Stimulated activated CD4-positive, alpha-beta T cell treated with anti-CD3 and anti-CD28 coated beads, Interleukin-4, amount 100 ng/mL, for 48 hours (primary cell): ENCODE results near the gene LUC7L2.
A peak's percentile ranks its signal among the peaks of the same experiment; 100 is the strongest.
"Not testable (repeated sequence)": the region's sequence is repeated elsewhere in the genome, so short reads cannot be mapped to it uniquely, and the experiment has no call there.

ENCODE experiments used
- DNase-seq, 2 donors: peaks; one replicate each; pipeline ENCODE4 v3.0.0-alpha.2; 2020; ENCODE audit warnings: low read depth in 2 of 2

The LUC7L2 gene, protein sequence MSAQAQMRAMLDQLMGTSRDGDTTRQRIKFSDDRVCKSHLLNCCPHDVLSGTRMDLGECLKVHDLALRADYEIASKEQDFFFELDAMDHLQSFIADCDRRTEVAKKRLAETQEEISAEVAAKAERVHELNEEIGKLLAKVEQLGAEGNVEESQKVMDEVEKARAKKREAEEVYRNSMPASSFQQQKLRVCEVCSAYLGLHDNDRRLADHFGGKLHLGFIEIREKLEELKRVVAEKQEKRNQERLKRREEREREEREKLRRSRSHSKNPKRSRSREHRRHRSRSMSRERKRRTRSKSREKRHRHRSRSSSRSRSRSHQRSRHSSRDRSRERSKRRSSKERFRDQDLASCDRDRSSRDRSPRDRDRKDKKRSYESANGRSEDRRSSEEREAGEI

DNA sequence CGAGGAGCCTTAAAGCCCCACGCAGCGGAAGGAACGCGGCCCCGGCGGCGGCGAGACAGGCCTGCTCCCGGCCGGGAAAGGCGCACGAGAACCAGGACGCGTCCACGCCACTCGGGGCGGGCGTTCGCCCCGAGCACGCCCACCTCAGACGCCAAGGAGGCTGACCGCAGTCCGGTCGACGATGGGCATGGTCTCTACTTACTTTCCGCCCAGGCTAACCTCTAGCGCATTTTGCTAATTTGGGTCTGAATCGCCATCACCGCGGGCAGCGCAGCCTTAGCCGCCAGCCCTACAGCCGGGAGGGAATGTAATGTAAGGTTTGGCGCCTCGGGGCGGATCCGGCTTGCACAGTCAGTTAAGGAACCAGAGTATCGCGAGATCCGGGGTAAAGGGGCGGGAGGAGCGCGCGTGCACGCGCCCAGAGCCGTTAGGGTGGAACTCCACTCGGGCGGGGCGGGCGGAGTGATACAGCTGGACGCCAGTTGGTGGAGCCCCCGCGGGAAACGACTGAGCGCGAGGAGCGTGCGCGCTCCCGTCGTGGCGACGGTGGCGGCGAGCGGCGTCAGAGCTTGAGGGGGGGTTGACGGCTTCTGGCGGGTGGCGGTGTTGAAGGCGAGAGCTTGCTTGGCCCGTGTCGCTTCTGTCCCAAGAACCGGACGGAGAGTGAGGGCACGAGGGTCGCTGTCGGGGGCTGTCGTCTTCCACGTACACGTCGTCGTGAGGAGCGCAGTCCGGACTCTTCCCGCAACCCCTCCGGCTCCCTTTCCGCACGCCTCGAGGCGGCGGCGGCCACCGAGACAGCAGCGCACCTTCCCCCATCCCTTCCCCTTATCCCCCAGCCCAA is at the start of gene LUC7L2:
Gene LUC7L2, plus strand, starts transcription at position 529 of the 844 bp plus-strand sequence. CDS start 368 bp downstream, outside the sequence.
- peak; percentile 99 for DNase-seq

DNA sequence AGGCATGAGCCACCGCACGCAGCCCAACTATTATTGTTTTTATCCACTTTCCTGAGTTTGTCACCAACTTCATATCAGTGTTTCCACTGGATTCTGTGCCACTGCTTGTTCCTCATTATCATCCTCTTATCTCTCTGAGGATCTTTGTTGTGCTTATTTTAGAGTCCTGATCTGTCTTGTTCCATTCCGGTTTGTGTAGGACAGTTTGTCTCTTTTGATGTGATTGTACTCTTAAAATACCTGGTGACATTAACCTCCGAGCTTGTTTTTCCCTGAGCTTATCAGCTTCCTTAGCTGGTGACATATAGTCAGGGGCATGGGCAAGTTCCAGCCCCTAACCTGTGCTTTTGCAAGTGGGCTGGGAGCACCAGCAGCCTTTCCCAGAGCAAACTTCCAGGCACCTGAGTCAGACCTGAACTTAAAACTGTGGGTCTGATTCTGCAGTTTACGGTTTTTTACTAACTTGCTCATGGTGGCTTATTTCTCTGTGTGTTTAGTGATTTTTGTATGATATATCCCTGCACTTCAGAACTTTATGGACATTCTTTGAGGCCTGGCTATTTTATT is 41.7 kb upstream of the LUC7L2 start:
- no peak for DNase-seq

DNA sequence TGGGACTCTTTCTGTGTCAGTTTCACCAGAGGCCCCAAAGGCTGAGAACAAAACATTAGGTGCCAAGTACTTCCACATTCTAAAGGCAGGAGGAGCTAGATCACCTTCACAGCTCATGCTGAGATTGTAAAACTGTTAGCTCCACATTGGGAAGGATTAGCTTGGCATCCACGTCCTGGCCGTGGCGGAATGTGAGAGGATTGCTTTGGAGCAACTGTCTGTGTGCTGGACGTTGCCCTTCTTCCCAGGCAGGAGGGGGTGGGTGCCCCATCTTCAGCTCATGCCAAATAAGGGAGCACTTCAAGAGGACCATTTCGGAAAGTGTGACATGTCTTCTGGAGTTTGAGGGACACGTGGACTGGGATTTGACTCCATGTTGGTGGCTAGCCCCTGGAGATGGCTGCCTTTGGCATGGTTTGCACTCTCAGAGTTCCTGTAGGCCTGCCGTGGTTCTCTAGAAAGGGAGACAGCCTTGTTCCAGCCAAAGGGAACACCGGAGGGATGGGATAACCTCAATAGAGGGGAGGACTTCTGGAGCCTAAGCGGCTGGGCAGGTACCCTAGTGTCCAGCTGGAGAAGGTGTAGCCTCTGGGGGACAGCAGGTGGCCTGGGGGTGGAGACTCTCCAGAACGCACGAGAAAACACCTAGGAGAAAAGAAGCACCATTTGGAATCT is 38.5 kb upstream of the LUC7L2 start:
- no peak for DNase-seq

DNA sequence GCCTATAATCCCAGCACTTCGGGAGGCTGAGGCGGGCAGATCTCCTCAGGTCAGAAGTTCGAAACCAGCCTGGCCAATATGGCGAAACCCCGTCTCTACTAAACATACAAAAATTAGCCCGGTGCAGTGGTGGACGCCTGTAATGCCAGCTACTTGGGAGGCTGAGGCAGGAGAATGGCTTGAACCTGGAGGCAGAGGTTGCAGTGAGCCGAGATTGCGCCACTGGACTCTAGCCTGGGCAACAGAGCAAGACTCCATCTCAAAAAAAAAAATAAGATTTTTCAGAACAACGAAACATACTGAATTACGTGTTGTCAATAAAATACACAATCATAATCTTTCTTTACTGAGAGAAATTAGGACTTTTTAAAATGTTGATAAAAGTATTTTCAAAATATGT is 35.0 kb upstream of the LUC7L2 start:
- DNase-seq = not testable (repeated sequence)

DNA sequence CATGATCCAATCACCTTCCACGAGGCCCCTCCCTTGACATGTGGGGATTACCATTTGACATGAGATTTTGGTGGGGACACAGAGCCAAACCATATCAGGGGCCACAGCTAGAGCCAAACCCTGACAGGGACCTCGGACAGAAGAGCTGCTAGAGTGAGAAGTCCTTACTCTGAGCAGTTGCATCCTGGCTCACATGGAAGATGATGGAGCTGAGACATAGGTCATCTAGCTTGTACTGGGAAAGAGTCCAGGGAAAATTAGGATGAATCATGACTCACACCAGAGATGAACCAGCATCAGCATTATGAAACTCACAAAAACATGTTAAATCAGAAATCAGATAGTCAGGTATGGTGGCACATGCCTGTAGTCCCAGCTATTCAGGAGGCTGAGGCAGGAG is 31.3 kb upstream of the LUC7L2 start:
- no peak for DNase-seq

DNA sequence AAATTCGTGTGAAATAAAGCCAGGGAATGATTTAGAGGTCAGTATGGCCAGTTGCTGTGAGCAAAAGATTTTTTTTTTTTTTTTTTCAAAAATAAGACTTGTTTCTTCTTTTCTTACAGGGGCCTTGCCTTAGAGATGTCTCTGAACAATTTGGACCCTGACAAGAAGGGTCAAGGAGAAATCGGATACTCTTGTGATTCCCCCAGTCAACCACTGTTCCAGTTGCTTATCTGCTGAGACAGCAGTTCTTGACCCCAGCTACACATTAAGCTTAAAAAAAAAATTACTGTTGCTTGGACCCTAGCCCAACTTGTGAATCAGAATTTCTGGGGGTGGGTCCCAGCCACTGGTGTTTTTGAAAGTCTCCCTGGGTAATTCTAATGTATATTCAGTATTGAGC is 30.6 kb upstream of the LUC7L2 start:
- DNase-seq = no peak

DNA sequence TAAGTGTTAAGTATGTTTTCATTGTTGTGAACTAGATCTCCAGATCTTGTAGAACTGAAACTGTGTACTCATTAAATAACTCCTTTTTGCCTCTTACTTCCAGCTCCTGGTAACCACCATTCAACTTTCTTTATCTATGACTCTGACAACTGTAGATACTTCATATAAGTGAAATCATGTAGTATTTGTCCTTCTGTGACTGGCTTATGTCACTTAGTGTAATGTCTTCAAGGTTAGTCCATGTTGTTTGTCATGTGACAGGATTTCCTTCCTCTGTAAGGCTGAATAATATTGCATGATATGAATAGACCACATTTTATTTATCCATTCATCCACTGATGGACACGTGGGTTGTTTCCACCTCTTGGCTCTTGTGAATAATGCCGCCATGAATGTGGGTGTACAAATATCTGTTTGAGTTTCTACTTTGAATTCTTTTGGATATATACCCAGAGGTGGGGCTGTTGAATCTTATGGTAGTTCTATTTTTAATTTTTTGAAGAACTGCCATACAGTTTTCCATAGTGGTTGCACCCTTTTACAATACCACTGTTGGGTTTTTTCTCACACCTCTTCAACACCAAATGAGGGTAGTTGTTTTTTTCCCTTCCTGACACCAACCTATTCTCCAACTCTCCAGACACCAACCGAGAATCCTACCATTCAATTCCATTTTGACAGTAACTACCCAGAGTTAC is 29.2 kb upstream of the LUC7L2 start:
- no peak for DNase-seq

DNA sequence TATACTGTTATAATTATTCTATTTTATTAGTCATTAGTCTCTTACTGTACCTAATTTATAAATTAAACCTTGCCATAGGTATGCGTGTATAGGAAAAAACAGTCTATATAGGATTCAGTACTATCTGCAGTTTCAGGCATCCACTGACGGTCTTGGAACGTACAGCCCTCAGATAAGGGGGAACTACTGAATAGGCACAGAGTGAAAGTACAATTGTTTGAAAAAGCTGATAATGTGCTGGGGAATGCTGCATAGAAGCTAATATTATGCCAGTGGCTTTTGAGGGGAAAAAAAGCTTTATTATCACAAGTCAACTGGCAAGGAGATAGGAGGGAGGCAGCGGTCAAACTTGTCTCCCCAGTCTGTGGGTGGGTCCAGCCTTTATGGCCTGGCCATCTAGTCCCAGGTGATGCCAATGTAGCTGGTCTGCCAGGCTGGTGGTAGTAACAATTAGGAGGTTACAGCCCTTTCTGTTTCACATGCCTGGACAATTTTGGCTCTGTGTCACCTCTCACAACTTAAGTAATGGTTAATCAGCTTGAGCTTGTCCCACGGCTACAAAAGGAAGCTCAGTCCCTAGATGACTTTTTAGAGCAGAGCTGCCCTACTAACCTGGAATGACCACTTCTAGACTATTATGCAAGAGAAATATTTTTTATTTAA is 26.9 kb upstream of the LUC7L2 start:
- DNase-seq = no peak

DNA sequence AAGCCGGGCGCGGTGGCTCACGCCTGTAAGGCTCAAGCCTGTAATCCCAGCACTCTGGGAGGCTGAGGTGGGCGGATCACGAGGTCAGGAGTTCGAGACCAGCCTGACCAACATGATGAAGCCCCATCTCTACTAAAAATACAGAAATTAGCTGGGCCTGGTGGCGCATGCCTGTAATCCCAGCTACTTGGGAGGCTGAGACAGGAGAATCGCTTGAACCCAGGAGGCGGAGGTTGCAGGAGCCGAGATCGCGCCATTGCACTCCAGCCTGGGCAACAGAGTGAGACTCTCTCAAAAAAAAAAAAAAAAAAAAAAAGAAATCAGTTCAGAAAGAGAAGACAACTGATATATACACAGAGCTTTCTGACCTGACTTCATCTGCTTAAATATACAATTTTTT is 26.3 kb upstream of the LUC7L2 start:
- DNase-seq = not testable (repeated sequence)

DNA sequence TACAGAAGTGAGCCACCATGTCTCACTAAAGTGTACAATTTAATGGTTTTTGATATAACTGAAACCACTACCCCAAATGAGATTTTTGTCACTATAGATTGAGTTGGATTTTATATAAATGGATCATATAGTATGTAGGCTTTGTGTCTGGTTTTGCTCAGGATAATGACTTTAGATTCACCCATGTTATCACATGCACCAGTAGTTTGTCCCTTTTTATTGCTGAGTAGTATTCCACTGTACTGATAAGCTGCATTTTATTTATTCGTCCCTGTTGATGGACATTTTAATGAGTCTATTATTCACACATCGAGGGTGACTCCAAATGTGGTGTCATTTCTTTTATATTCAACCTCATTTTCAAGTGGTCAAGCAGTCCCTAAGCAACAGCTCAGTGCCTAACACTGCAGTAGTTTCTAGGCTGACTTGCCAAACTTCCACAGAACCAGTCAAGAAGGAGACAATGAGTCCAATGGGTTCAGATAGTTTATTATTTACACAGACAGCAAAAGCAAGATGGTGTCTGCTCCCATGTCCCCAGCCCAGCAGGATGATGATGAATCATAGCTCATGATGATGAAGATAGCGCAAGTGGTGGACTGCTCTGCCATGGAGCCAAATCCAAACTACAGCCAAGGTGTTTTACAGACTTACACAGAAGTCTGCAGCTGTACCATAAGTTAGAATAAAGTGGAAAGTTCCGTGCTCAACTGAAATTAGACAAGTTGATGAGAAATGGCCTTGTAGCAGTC is 25.1 kb upstream of the LUC7L2 start:
- no peak for DNase-seq

DNA sequence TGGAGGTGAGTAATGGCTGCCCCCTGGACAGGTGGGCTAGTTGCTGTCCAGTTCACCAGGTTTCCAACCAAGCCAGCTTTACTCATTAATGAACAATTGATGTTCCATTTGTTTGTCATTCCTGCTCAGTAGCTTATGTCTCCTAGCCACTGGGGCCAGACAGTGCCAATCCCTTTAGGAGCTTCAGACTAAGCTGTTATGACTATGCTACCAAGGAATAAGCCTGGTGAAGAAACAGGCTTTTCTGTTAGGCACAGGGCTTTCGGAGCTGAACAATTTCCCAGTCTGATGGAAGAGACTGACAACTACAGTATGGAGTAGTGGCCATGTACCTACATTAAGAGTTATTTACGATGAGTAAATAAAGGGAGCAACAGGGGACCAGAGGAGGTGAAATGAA is 20.7 kb upstream of the LUC7L2 start:
- no peak for DNase-seq

DNA sequence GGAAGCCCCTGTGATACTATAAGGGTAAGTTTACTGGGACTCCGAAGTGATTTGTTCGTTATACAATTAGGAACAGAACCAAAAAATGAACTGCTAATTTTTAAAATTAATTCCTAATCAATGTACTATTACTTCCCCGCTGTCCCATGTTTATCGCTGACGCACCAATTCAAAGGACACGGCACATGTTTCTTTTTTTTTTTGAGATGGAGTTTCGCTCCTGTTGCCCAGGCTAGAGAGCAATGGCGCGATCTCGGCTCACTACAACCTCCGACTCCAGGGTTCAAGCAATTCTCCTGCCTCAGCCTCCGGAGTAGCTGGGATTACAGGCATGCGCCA is 20.0 kb upstream of the LUC7L2 start:
- DNase-seq = no peak

DNA sequence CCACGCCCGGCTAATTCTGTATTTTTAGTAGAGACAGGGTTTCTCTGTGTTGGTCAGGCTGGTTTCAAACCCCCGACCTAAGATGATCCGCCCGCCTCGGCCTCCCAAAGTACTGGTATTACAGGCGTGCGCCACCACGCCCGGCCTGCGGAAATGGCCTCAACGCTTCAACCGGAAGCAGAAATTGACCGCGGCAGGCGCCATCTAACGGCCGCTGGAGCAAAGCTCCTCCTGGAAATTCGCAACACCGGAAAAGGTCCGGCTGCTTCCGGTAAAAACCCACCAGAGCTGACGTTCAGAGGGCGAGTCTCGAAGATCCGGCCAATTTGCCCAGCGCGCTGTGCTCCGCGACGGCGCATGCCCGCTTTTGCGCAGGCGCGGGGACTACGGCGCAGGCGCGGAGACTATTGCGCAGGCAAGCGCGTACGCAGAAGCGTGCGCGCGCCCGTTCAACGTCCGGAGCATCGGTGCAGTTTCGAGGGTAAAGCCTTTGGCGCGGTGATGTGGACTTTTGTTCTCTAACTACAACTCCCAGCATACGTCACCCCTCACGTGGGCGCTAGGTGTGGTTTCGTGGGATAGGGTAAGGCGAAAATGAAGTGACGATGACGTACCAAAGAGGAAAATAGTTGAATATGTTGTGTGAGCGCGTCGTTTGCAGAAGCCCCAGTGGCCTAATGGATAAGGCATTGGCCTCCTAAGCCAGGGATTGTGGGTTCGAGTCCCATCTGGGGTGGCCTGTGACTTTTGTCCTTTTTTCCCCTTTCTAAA is 19.5 kb upstream of the LUC7L2 start:
- DNase-seq = peak; percentile 95 to 97

DNA sequence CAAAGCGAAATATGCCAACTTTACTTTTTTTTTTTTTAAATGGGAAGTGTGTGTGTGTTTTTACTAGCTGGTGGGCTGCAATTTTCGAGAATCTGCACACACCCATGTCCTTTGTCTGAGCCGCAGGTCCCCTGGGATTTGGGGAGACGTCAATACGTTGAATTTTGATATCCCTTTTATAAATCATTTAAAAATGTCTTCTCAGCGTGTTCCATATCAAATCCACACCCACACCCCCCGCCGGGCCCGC is 19.0 kb upstream of the LUC7L2 start:
- peak; percentile 66 to 67 for DNase-seq

DNA sequence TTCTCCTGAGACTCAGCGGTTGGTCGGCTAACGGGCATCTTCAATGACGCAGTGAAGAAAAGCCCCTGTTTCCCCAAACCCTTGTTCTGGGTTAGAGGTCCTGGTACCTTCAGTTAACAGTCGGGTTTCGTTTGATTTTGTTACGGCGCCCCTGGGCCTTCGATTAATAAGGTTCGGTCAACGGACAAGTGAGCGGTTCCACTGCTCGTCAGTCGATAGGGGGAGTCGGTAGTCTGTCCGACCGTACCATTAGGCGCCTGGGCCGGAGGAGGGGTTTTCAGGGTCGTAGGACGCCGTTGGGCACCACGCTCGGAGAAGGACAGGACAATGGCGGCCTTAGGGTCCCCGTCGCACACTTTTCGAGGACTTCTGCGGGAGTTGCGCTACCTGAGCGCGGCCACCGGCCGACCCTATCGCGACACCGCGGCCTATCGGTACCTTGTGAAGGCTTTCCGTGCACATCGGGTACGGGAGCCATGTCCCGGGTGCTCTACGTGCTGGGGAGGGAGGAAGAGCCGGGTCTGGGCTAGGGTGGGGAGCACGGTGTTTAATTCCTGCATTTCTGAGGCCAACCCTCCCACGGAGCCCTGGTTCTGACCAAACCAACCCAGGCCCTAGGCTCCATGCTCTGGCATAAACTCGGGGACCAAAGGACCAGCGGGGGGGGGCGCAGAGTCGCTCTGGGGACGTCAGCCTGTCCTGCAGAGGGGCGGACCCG is 18.5 kb upstream of the LUC7L2 start, which contains the start of gene FMC1:
Gene FMC1, plus strand, starts transcription at position 280 of the 718 bp plus-strand sequence. Its CDS starts 48 bp downstream, at position 328.
- DNase-seq = peak; percentile 71 to 87

DNA sequence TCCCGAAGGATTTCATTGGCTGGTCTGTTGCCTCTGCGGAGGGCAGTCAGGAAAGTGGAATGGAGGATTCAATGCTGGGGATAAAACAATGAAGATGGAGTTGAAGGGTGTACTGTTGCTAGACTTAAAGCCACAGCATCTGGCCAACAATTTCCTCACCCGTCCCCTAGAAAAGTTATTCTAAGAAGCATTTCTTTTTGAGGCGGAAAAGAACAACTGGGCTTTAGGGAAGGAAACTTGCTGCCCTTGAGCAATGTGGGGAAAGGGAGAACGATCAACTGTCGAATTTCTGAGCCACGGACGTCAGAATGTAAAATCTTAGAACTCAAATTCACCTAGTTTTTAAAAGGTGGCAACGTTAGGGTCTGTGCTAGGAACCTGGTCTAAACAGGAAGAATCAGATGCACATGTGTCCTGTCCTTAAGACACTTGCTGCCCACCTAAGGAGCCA is 17.9 kb upstream of the LUC7L2 start:
- no peak for DNase-seq

DNA sequence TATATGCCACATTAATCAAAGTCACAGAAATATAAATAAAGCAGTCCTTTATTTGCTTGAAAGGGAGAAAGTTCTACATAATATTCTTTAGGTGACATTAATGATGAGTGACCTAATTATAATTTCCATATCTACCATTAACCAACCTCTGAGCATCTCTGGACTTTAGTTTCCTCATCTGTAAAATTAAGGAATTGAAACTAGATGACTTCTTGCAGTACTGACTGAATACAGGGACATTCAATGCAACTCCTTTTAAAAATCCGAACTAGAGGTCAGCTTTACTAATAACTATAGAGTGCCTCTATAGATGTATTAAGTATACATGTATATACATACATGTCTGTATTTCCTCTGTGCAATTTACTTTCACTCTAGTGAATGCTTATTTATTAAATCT is 14.7 kb upstream of the LUC7L2 start:
- no peak for DNase-seq

DNA sequence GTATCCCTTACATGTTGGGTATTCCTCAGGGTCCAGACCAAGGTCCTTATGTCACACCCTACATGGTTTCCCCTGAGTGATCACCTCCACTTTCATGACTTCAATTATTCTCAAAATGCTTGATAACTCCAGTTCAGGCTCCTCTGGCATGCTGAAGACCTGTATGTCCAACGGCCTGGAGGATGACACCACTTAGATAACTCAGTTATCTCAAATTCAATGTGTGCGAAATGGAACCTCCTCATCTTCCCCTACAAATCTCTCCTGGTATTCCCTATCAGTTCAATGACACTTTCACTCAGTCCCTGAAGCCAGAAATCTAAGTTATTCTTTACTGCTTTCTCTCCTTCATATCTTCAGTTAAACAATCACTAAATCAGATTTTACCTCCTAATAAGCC is 8.7 kb upstream of the LUC7L2 start:
- DNase-seq = no peak

DNA sequence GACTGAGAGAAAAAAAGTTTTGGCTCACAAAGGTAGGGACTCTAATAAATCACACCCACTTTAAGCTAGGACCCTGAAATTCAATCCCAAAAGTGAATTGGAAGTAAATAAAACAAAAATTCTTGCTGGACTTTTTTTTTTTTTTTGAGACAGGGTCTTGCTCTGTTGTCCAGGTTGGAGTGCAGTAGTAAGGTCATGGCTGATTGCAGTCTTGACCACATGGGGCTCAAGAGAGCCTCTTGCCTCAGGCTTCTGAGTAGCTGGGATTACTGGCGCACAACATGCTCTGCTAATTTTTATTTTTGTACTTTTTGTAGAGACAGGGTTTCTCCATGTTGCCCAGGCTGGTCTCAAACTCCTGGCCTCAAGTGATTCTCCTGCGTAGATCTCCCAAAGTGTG is 5.0 kb upstream of the LUC7L2 start:
- no peak for DNase-seq
